SJCRH30 (cell line): Measurements from ENCODE around the gene CCDC85C. TPM values are rescaled to one million over a fixed set of nuclear protein-coding genes. Genes with fewer than 3 reads are reported as not detected.

Experiments
- DNase-seq, 2 experiments: peaks; one replicate each; pipeline ENCODE4 v3.0.0-alpha.2; 2015 to 2020
- H3K27ac ChIP-seq: fragments of 250-450 bp; sonication (Bioruptor Pico); 2 replicates; pipeline ENCODE4 v1.5.1; 2020; ENCODE audit warnings: mild to moderate bottlenecking, moderate library complexity
- H3K27me3 ChIP-seq: fragments of 250-450 bp; sonication (Bioruptor Pico); 2 replicates; pipeline ENCODE4 v1.5.1; 2020; ENCODE audit warnings: mild to moderate bottlenecking, moderate library complexity
- H3K36me3 ChIP-seq: fragments of 250-450 bp; sonication (Bioruptor Pico); 2 replicates; pipeline ENCODE4 v1.5.1; 2020; ENCODE audit warnings: mild to moderate bottlenecking, moderate library complexity
- H3K4me1 ChIP-seq: fragments of 250-450 bp; sonication (Bioruptor Pico); 2 replicates; pipeline ENCODE4 v1.5.1; 2020; ENCODE audit warnings: mild to moderate bottlenecking, moderate library complexity
- H3K4me3 ChIP-seq: fragments of 250-450 bp; sonication (Bioruptor Pico); 2 replicates; pipeline ENCODE4 v1.5.1; 2020; ENCODE audit warnings: mild to moderate bottlenecking, moderate library complexity
- H3K9me3 ChIP-seq: fragments of 250-450 bp; sonication (Bioruptor Pico); replicated peaks from 2 replicates; pipeline ENCODE4 v1.5.1; 2020; ENCODE audit warnings: mild to moderate bottlenecking, moderate library complexity
- total RNA-seq: library from RNA; depleted of rRNA; stranded (reverse); fragments of >200 nt; shearing (Covaris generic); gene quantifications from 2 replicates; pipeline ENCODE4 v1.2.3, GENCODE V29; 2014

Gene CCDC85C
- total RNA-seq, 1 experiment from 2014 or later: 12.9 TPM

GRCh38 chr14:99621948-99622347 lies 17.9 kb upstream of the CCDC85C start:
- Histone ChIP-seq H3K36me3 (no peaks in the 10 kb centered on the region), H3K27me3 (no peaks in the 10 kb centered on the region; the same call in 1 of the 2 replicates), H3K27ac (no peak overlapping the region), H3K9me3 (no peaks in the 10 kb centered on the region), H3K4me1 (no peaks in the 10 kb centered on the region; the same call in 1 of the 2 replicates), H3K4me3 (no peak overlapping the region)
- no peak for DNase-seq

DNA sequence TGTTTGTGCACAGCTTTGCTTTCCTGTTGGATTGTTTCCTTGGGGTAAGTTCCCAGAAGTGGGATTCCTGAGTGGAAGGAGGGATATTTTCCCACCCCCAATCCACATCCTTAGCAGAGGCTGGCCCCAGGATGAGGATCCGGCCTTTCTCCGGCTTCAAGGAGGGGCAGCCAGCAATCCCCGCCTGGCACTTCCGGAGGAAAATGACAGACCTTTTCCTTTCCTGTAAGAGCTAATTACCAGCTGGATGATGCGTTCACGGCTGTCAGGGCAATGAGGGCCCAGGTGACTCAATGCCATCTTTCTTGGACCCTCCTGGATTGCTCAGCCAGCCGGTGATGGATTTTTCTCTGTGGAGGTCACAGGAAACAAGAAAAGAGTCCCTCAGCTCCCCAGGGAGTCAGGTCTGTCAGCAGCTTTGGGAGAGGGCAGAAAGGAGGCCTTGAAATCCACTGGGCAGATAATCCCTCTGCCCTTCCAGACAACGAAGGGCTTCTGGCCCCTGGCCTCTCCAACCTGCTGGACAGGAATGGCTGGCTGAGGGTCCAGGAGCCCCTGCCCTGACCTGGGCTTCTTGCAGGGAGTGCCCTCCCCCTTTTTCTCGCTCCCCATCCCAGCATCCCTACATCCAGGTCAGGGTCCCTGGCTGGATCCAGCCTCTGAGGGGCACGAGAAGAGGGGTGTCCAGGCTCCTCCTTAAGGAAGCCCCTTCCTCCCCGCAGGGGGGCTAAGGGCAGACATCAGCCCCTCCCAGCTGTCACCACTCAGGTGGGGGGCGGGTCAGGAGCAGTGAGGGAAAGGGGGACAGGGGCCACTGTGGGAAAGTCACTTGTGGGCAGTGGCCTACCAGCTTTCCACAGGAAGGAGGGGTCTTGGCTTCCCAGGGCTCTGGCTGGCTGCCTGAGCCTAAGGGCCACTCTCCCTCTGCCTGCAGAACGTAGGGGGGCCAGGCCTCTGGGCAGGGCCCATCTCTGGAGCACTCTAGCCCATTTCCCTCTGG lies 16.1 kb upstream of the CCDC85C start:
- Histone ChIP-seq H3K27ac (no peak overlapping the region), H3K4me3 (no peak overlapping the region)
- DNase-seq: no peak

GRCh38 chr14:99616832-99617800 lies 13.1 kb upstream of the CCDC85C start:
- Histone ChIP-seq H3K36me3 (no peaks in the 10 kb centered on the region), H3K9me3 (no peaks in the 10 kb centered on the region), H3K4me1 (peaks cover 4% of the 10 kb centered on the region; the same call in 1 of the 2 replicates), H3K27ac (no peak overlapping the region), H3K27me3 (no peaks in the 10 kb centered on the region; the same call in 1 of the 2 replicates), H3K4me3 (no peak overlapping the region)
- no peak for DNase-seq

More for the DNA sequence above, 16.1 kb upstream of the CCDC85C start:
- Histone ChIP-seq H3K36me3 (no peaks in the 10 kb centered on the region), H3K4me1 (peaks cover 4% of the 10 kb centered on the region; the same call in 1 of the 2 replicates), H3K9me3 (no peaks in the 10 kb centered on the region), H3K27me3 (no peaks in the 10 kb centered on the region; the same call in 1 of the 2 replicates)

- Histone ChIP-seq H3K27me3 (no peaks in the 10 kb centered on the region), H3K9me3 (no peaks in the 10 kb centered on the region), H3K36me3 (no peaks in the 10 kb centered on the region), H3K4me1 (peaks cover 4% of the 10 kb centered on the region; the same call in 1 of the 2 replicates), H3K27ac (no peak overlapping the region), H3K4me3 (no peak overlapping the region)
- no peak for DNase-seq
These were observed 11.6 kb upstream of the CCDC85C start for GRCh38 chr14:99615497-99616157.

- Histone ChIP-seq H3K36me3 (no peaks in the 10 kb centered on the region), H3K27me3 (no peaks in the 10 kb centered on the region), H3K27ac (no peak overlapping the region), H3K4me1 (peaks cover 4% of the 10 kb centered on the region; the same call in 1 of the 2 replicates), H3K9me3 (no peaks in the 10 kb centered on the region), H3K4me3 (no peak overlapping the region)
- DNase-seq: no peak
These were observed 8.8 kb upstream of the CCDC85C start for GRCh38 chr14:99612738-99613330.

- H3K27ac ChIP-seq: no peak overlapping the region
- no peak for DNase-seq
- peaks cover 4% of the 10 kb centered on the region; the same call in 1 of the 2 replicates for H3K4me1 ChIP-seq
These were observed 8.2 kb upstream of the CCDC85C start for GRCh38 chr14:99612071-99612737.

GRCh38 chr14:99611646-99612045 lies 7.6 kb upstream of the CCDC85C start:
- Histone ChIP-seq H3K4me3 (no peak overlapping the region), H3K36me3 (no peaks in the 10 kb centered on the region), H3K4me1 (peaks cover 2% of the 10 kb centered on the region; the same call in 1 of the 2 replicates), H3K27me3 (no peaks in the 10 kb centered on the region), H3K27ac (no peak overlapping the region), H3K9me3 (no peaks in the 10 kb centered on the region)
- no peak for DNase-seq

More at GRCh38 chr14:99612071-99612737, 8.2 kb upstream of the CCDC85C start:
- H3K36me3 ChIP-seq: no peaks in the 10 kb centered on the region
- no peaks in the 10 kb centered on the region for H3K27me3 ChIP-seq
- H3K4me3 ChIP-seq: no peak overlapping the region
- no peaks in the 10 kb centered on the region for H3K9me3 ChIP-seq

DNA sequence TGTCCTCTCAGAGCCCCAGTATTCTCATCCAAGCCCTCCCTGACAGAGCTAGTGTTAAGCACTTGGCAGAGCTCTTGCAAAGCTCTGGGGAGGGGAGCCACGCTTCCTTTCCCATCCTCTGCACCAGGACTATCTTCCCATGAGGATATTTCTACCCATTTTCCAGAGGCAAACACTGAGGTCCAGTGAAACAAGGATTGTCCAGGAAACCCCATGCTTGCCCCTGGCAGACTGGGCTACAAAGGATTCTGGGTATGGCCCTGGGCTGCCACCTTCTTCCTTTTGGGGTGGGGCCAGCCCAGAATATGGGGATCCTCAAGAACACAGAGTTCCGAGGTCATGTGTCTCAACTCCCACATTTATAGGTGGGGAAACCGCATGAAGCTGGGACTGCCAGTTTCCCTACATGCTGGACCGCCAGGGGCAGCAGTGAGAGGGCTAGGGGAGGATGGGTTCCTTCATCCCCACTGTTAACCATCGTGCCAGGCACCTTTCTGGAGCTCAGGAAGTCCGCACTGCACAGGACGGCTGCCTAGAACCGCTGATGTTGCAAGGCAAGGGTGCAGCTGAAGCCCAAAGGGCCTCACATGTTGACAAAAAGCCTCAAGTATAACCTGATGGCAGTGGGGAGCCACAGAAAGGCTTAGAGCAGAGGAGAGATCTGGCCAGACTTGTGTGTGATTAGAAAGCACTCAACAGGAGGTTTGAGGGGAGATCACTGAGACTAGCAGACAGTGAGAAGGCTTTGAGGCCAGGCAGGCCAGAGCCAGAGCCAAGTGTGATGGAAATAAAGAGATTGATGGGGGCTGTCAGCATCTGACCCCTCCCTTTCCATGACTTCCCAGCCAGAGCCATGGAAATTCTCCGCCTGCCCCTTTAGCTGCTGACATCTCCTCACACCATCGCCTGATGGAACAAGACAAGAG lies 5.5 kb upstream of the CCDC85C start:
- H3K4me1 ChIP-seq: peaks cover 8% of the 10 kb centered on the region
- no peak for DNase-seq
- H3K4me3 ChIP-seq: no peak overlapping the region
- H3K27me3 ChIP-seq: no peaks in the 10 kb centered on the region
- H3K27ac ChIP-seq: no peak overlapping the region
- no peaks in the 10 kb centered on the region for H3K9me3 ChIP-seq
- no peaks in the 10 kb centered on the region for H3K36me3 ChIP-seq

GRCh38 chr14:99608591-99608990 lies 4.6 kb upstream of the CCDC85C start:
- no peak for DNase-seq
- H3K4me1 ChIP-seq: peaks cover 8% of the 10 kb centered on the region
- H3K27ac ChIP-seq: no peak overlapping the region
- no peak overlapping the region for H3K4me3 ChIP-seq
- H3K9me3 ChIP-seq: no peaks in the 10 kb centered on the region
- H3K36me3 ChIP-seq: no peaks in the 10 kb centered on the region
- H3K27me3 ChIP-seq: no peaks in the 10 kb centered on the region

DNA sequence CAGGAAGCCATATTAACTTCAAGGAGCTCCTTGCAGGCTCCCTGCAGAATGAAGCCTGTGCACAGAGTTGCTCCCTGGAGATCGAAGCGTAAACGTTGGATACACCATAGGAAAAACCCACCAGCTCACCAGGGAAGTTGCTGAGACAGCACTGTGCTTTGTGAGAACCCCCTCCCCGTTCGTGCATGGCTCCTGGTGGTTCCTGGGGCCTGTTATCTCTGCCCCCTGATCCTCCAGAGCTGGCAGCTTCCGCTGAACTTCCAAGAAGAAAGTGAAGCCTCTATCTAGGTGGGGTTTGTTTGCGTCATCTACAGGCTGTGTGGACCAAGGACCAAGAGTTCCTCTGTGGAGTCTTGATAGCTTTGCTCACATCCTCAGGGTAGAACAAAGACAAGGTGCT lies 2.4 kb upstream of the CCDC85C start:
- Histone ChIP-seq H3K9me3 (no peaks in the 10 kb centered on the region), H3K27ac (no peak overlapping the region), H3K27me3 (no peaks in the 10 kb centered on the region), H3K4me3 (no peak overlapping the region), H3K4me1 (peaks cover 15% of the 10 kb centered on the region), H3K36me3 (no peaks in the 10 kb centered on the region)
- DNase-seq: no peak

- Histone ChIP-seq H3K9me3 (no peaks in the 10 kb centered on the region), H3K27me3 (no peaks in the 10 kb centered on the region), H3K36me3 (no peaks in the 10 kb centered on the region), H3K4me1 (peaks cover 15% of the 10 kb centered on the region), H3K4me3 (peak overlapping the region; percentile 75), H3K27ac (peak overlapping the region; percentile 77)
- peak; percentile 77 to 80 for DNase-seq
These were observed 1.4 kb upstream of the CCDC85C start for GRCh38 chr14:99605299-99605961.

DNA sequence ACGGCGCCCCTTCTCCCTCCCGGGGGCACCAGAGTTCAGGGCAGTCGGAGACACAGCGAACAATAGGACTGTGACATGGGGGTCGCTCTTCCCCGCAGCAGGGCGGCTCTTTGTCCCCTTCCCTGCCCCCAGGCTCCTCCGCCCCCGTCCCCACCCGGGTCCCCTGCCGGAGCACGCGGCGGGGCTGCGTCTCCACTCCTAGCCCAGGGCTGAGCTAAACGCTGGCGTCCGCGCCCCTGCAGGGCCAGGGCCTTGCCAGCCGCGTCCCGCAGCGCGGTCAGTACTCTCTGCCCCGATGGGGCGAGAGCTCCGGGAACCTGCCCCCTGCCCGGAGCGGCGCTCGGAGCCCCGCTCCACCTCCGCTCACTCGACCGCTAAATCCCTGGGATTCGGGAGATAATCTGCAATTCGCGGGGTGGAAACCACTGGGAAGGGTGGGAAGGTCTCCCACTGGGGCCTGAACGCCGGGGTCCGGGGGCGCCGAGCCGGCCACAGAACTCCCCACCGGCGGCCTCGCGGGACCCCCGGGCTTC lies 825 bp upstream of the CCDC85C start:
- DNase-seq: peak; percentile 60 to 70
- Histone ChIP-seq H3K27me3 (no peaks in the 10 kb centered on the region), H3K36me3 (no peaks in the 10 kb centered on the region)

More for the DNA sequence above, 825 bp upstream of the CCDC85C start:
- Histone ChIP-seq H3K9me3 (no peaks in the 10 kb centered on the region), H3K4me3 (peak overlapping the region; percentile 75), H3K4me1 (peaks cover 15% of the 10 kb centered on the region), H3K27ac (peak overlapping the region; percentile 77)
